Stimulated activated CD8-positive, alpha-beta memory T cell treated with anti-CD3 and anti-CD28 coated beads, Interleukin-7, amount 100 ng/mL, for 24 hours (primary cell): ENCODE results near the gene CKS1B.

Experiments
- DNase-seq: peaks from one replicate; pipeline ENCODE4 v3.0.0-alpha.2; 2020; ENCODE audit warnings: low read depth

The CKS1B gene

DNA sequence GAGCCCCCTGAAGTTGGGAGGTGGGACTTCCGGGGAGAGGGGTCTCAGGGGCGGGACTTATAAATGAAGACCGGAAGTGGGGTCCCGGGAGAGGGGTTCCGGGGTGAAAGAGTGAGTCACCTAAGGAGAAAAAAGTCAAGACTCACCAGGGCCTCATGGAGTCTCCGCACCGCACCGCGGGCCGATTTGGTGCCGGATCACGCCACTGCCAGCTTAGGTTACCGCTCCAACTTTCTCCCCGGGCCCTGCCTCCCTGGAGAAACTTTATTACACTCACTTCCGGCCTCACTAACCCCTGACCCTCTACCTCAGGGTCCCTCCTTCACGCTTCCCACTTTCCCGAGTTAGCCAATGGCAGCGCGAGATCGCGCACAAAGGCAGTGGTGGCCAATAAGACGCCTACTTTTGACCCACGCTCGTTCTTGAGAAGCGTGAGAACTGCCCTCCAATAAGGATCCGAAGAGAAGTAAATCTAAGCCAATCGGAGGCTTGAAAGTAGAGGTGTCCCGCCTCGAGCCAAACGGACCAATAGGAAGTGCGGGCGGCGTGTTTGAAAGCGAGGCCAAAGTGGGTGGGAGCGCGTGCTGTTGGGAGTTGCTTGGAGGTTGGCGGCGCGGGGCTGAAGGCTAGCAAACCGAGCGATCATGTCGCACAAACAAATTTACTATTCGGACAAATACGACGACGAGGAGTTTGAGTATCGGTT is at the start of gene CKS1B:
Gene CKS1B (plus strand): TSS at position 580 of the 706 bp plus-strand sequence. CDS start 65 bp downstream, at position 645.
- peak; percentile 86 for DNase-seq

GRCh38 chr1:154925335-154926170 is 48.9 kb upstream of the CKS1B start:
- no peak for DNase-seq

DNA sequence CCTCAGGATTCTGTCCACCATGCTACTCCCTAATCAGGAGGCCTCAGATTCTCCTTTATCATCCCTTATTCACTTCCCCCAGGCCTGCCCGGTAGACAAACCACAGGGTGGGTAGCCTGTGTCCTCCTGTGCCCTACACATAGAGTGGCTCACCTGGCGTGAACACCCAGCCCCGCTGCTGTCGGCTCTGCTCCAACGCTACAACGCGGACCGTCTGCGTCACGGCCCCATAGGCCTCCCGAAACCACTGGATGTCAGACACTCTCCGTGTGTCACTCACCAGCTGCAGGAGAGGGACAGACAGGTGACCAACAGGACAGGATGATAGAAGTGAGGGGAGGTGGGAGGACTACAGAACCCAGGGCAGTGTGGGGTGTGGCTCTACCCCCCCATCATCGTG is 48.3 kb upstream of the CKS1B start:
- DNase-seq: no peak

GRCh38 chr1:154931940-154932487 is 42.5 kb upstream of the CKS1B start:
- DNase-seq: no peak

DNA sequence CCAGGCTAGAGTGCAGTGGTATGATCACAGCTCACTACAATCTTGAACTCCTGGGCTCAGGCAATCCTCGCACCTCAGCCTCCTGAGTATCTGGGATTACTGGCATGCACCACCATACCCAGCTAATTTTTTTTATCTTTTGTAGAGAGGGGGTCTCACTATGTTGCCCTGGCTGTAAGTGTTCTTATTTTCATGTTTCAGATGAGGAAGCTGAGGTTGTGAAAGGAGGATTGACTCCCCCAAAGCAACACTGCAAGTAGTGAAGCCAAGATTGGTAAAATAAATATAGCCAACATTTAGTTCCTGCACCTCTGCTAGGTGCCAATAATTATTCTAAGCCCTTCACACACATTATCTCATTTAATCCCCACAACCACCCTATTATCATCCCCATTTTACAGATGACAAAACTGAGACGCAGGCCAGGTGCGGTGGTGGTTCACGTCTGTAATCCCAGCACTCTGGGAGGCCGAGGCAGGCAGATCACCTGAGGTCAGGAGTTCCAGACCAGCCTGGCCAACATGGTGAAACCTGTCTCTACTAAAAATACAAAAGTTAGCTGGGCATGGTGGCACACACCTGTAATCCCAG is 40.0 kb upstream of the CKS1B start:
- no peak for DNase-seq

DNA sequence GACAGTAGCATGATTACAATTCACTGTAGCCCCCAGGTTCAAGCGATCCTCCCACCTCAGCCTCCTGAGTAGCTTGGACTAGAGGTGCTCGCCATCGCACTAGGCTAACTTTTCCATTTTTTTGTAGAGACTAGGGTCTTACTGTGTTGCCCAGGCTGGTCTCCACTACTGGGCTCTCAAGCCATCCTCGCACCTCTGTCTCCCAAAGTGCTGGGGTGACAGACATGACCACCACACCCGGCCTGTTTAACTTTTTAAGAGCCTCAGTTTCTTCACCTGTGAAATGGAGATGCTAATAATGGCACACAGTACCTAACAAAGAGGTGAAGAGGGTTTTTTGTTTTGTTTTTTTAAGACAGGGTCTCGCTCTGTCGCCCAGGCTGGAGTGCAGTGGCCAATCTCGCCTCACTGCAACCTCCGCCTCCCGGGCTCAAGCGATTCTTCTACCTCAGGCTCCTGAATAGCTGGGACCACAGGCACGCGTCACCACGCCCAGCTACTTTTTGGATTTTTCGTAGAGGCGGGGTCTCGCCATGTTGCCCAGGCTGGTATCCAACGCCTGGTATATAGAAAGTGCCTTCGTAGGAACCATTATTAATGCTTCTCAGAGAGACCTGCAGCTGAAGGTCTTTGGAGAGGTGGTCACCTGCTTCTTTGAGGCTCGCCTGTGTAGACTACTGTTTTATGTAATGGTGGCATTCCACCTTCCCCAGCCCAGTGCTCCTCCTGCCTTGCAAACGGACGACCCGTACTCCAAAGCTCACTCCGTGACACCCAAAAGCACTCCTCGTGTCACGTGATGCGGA is 38.5 kb upstream of the CKS1B start:
- no peak for DNase-seq

DNA sequence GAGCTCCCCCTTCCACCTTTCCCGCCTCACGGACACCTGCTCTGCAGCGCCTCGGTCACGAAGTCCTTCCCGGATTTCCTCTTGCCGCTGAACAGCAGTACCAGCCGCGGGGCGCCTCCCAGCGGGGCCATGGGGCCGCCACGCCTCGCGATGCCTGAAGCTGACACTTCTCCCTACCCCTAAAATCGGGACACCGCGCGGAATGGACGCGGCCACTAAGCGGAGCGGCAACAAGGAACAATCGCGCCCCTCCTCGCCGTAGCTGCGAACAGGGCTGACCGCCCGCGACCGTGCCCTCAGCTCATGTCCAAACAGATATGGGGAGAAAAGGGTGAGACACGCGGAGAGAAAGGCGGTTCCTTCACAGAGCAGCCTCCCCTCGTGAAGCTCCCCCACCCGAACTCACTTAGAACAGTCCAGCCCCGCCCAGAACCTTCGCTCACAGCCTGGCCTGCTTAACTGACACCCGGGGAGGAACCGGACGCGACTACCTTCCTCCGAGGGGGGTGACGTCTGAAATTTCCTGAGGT is 37.9 kb upstream of the CKS1B start, which contains the start of gene PMVK:
Gene PMVK (minus strand): TSS at position 165 of the 530 bp plus-strand sequence. CDS start 34 bp downstream, at position 131.
- DNase-seq: peak; percentile 91

GRCh38 chr1:154937085-154937987 is 37.1 kb upstream of the CKS1B start:
- DNase-seq: peak; percentile 76

DNA sequence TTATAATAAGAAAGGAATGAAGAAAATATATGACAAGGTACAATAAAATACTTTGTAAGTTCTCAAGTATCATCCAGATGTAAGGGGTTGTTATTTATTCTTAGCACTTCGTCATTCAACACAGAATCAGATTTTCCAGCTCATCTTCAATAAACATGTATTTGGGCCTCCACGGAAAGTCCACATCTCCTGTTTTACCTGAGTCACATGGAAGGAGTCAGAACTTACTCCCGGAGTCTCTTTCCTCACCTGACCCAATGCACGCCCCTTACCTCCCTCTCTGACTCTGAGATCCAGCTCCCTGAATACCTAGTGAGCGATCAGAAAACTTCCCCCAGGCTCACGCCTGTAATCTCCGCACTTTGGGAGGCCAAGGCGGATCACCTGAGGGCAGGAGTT is 36.5 kb upstream of the CKS1B start:
- no peak for DNase-seq

DNA sequence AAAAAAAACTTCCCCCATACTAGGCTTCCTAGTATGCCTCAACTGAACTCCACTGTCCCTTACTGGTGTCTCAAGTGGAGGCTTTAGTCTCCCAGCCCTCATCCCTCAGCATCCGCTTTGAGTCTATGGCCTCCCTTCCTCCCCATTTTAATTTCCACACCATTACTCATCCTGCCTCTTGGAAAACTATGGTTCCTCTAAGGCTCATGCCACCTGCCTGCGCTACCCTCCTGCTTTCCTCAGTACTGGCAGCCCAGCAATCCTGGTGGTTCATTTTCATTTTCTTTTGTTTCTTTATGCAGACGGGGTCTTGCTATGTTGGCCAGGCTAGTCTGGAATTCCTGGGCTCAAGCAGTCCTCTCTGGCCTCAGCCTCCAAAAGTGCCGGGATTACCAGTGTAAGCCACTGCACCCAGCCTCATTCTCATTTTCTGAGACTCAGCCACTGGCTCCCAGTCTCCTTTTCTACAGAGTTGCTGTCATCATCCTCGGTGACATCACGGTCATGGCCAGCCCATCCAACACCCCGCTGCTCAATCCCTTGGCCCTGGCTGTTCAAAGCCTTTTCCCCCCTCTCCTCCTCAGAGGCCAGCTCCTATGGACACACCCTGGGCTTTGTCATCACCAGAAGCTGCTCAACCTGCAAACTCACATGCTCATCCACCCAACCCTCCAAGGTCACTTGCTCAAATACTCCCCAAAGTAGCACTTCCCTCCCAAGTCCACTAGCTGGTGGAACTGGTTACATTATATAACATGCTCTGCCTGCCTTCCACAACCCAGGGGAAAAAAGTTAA is 35.7 kb upstream of the CKS1B start:
- no peak for DNase-seq

- DNase-seq: no peak
Measured at GRCh38 chr1:154940213-154940560, 34.3 kb upstream of the CKS1B start.

DNA sequence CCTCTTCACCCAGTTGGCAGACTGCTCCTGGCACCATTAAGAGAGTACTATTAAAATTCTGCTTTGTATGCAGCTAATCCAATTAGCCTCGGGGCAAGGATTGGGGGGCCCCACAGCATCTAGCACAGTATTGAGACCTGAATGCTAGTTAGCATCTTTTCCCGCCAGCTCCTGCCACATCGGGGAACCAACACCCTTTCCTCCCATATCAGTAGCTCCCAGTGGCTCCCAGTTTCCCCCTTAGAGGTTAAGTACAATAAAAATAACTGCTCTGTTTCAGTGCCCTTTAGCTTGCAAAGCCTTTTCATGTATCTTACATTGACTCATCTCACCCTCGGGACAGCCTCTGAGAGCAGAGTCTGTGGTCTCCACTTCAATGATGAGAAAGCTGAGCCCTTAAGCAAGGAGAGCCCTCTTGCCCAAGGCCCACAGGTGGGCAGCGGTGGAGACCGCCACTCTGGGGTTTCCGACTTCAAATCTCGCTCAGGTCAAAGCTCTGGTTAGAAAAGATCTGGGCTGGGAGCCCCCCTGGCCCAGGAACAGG is 33.8 kb upstream of the CKS1B start:
- no peak for DNase-seq

GRCh38 chr1:154941333-154942013 is 33.0 kb upstream of the CKS1B start:
- DNase-seq: no peak

DNA sequence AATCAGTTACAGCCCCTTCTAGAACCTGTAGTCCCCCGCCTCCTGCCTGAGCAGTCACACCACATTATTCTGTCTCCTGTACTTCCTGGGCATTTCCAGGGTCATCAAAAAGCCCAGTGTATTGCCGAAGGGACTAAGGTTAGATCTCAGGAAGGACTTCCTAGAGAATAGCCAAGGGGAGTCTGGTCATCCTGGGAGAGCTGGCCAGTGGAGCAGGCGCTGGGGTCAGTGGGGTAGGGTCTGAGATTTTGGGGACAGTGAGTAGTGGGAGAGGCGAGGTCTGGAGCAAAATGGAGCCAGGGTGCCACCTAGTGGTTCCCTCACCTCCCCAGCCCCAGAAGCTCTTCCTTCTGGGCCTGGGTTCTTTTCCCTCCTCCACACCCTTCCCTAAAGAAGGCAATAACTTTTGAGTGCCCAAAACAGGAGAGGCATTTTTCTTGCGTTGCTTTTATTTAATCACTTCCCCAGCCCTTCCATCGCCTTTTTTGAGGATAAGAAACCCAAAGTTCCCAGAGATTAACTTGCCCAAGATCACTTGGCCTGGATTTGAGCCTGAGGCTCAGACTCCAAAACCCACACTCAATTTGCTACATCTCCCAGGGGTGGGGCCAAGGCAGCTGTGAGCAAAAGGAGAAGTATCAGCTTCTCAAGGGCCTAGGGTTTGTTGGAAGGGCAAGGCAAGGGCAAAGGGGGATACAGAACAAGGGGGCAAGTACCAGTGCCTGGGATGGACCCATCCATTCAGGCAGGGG is 30.7 kb upstream of the CKS1B start:
- DNase-seq: no peak

DNA sequence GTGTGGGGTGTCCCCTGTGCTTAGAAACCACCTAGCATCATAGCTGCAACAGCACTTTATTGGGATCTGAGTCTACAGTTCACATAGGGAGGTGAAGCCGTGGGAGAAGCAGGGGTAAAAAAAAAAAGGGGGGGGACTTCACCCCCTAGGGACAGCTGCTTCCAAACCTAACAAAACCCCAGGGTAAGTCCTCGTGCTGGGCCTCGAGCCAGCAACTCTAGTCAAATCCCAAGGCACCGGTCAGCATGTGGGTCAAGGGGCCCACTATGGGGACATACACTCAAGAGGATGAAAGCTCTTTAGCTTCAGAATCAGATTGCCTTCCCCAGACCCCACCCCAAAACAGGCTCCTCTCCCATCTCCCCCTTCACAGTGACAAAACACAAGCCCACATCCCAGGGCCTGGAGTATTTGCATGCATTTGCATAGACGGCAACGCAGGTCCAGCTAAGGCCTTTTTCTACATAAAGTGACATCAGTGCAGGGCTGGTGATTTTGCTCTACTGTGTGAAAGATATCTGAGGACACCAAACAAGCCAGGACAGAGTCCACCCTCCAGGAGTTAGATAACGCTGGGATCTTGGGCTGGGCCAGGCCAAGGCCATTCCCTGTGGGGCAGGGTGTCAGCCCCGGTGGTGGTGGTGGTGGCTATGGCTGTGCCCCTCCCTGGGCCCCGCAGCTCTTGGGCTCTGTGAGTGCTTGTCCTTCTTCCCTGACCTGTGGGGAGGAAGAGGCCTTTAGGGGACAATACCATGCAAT is 29.9 kb upstream of the CKS1B start:
- no peak for DNase-seq

DNA sequence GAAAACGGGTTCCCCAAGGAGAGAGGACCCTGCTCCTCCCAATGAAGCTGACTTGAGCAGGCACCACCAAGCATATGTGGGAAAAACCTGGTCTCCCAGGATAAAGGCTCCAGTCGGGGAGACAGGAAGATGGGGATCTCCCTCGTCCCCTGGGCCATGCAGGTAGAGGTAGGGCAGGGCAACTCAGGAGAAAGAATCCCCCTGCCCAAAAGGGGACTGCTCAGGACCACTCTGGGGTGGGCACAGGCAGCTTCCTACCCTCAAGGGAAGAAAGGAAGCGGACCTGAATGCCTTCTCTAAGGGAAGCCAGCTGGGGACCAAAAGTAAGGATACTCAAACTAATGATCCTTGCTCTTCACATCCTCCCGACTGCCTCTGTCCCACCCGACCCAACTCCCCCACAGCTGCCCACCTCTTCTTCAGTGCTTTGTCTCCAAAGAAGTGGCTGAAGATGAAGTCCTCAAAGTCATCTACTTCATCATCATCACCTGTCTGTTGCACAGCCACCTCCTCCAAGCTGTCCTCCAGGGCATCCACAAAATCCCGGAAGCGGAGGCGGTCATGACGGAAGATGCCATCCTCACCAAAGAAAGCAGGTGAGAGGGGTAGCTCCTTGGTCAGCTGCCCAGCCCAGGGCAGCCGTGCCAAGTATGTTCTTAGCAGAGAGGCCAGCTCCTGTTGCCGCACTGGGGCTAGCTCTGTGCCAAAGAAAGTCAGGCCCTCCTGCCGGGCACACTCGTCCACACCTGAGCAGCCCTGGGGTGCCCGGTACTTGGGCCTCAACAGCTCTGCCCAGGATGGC is 29.1 kb upstream of the CKS1B start:
- DNase-seq: no peak
